Measurements from ENCODE around the gene ZNF558. TPM values are rescaled to one million over a fixed set of nuclear protein-coding genes. Genes with fewer than 3 reads are reported as not detected.

ZNF558 gene
- total RNA-seq (2014; rRNA removed; shearing (Covaris generic)) = 20.9 and 22.4 TPM in 2 replicates

- no peaks in the 10 kb centered on the region for H3K9me3 ChIP-seq (replicated peaks)
Observed at GRCh38 chr19:8832132-8833021, at the start of gene ZNF558, which contains the start of gene MBD3L1. Gene ZNF558 (minus strand): TSS chr19:8832304. CDS start chr19:8822659, 9,645 bp downstream. Gene MBD3L1 (plus strand): TSS chr19:8832377. CDS start chr19:8842679, 10,302 bp downstream.

DNA sequence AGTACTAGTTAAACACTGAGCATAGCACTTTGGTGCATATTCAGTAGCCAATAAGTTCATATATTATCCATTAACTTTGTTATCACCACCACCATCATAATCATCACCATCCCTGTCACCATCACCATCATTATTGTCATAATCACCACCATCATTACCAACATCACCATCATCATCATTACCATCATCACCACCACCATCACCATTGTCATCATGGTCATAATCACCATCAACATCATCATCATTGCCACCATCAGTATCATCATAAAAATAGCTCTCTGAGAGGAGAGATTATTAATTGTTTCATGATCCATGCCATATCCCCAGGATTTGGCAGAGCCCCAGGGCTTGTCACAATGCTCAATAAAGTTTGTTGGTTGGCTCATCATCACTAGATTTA lies 49.4 kb upstream of the ZNF558 start:
- Histone ChIP-seq H3K9me3 (replicated peaks) (no peaks in the 10 kb centered on the region), H3K4me1 (no peaks in the 10 kb centered on the region), H3K27me3 (no peaks in the 10 kb centered on the region), H3K36me3 (no peaks in the 10 kb centered on the region), H3K4me3 (no peak overlapping the region), H3K27ac (no peak overlapping the region)
- DNase-seq = no peak

More at GRCh38 chr19:8832132-8833021, at the start of gene ZNF558, which contains the start of gene MBD3L1:
- H3K4me1 ChIP-seq = no peaks in the 10 kb centered on the region
- no peaks in the 10 kb centered on the region for H3K27me3 ChIP-seq
- peak within 1 kb of the TSS; percentile 92 for H3K27ac ChIP-seq
- peak within 1 kb of the TSS; percentile 81 for H3K4me3 ChIP-seq
- peak; percentile 98 to 99 for DNase-seq
- no peaks in the 10 kb centered on the region for H3K36me3 ChIP-seq

GRCh38 chr19:8880868-8881488 lies 48.9 kb upstream of the ZNF558 start:
- DNase-seq = no peak
- H3K4me3 ChIP-seq = no peak overlapping the region
- no peaks in the 10 kb centered on the region for H3K4me1 ChIP-seq
- H3K27me3 ChIP-seq = no peaks in the 10 kb centered on the region
- H3K27ac ChIP-seq = no peak overlapping the region
- H3K9me3 ChIP-seq (replicated peaks) = no peaks in the 10 kb centered on the region
- no peaks in the 10 kb centered on the region for H3K36me3 ChIP-seq

GRCh38 chr19:8877854-8878705 lies 46.0 kb upstream of the ZNF558 start:
- H3K4me1 ChIP-seq = no peaks in the 10 kb centered on the region
- H3K4me3 ChIP-seq = no peak overlapping the region
- DNase-seq = peak; percentile 25 to 45
- no peaks in the 10 kb centered on the region for H3K27me3 ChIP-seq
- H3K9me3 ChIP-seq (replicated peaks) = no peaks in the 10 kb centered on the region
- no peaks in the 10 kb centered on the region for H3K36me3 ChIP-seq
- H3K27ac ChIP-seq = no peak overlapping the region

- Histone ChIP-seq H3K4me1 (no peaks in the 10 kb centered on the region), H3K36me3 (no peaks in the 10 kb centered on the region), H3K27ac (no peak overlapping the region), H3K9me3 (replicated peaks) (no peaks in the 10 kb centered on the region), H3K27me3 (no peaks in the 10 kb centered on the region), H3K4me3 (no peak overlapping the region)
- DNase-seq = no peak
Observed at GRCh38 chr19:8866344-8866743, 34.2 kb upstream of the ZNF558 start.

GRCh38 chr19:8858260-8858659 lies 26.2 kb upstream of the ZNF558 start:
- Histone ChIP-seq H3K27me3 (no peaks in the 10 kb centered on the region), H3K36me3 (no peaks in the 10 kb centered on the region), H3K4me3 (no peak overlapping the region), H3K4me1 (no peaks in the 10 kb centered on the region), H3K9me3 (replicated peaks) (no peaks in the 10 kb centered on the region), H3K27ac (no peak overlapping the region)
- no peak for DNase-seq

- H3K9me3 ChIP-seq (replicated peaks) = no peaks in the 10 kb centered on the region
- H3K27me3 ChIP-seq = no peaks in the 10 kb centered on the region
- no peak for DNase-seq
- no peak overlapping the region for H3K27ac ChIP-seq
- no peaks in the 10 kb centered on the region for H3K4me1 ChIP-seq
- no peak overlapping the region for H3K4me3 ChIP-seq
- no peaks in the 10 kb centered on the region for H3K36me3 ChIP-seq
Observed at GRCh38 chr19:8850488-8850887, 18.4 kb upstream of the ZNF558 start.

- Histone ChIP-seq H3K4me1 (no peaks in the 10 kb centered on the region), H3K9me3 (replicated peaks) (no peaks in the 10 kb centered on the region), H3K4me3 (no peak overlapping the region), H3K27ac (no peak overlapping the region), H3K27me3 (no peaks in the 10 kb centered on the region), H3K36me3 (no peaks in the 10 kb centered on the region)
- DNase-seq = no peak
Observed at GRCh38 chr19:8849232-8849631, 17.1 kb upstream of the ZNF558 start.

- Histone ChIP-seq H3K4me3 (no peak overlapping the region), H3K4me1 (no peaks in the 10 kb centered on the region), H3K9me3 (replicated peaks) (no peaks in the 10 kb centered on the region), H3K36me3 (no peaks in the 10 kb centered on the region), H3K27ac (no peak overlapping the region), H3K27me3 (no peaks in the 10 kb centered on the region)
- DNase-seq = no peak
Observed at GRCh38 chr19:8846819-8847218, 14.7 kb upstream of the ZNF558 start.

DNA sequence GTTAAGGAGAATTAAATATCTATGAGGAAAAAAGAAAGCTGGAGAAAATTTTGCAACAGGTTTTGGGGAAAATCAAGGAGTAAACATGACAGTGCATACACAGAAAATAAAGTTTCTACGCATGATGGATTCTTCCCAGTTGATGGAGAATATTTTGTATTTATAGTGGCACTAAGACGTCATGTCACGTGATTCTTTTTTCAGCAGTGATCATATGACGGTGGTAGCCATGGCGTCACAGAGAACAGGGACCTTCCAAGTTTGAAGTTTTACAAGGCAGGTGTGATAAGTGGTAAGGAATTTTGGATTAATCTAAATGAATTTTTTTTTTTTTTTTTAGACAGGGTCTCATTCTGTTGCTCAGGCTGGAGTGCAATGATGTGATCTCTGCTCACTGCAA lies 8.6 kb upstream of the ZNF558 start:
- no peak overlapping the region for H3K4me3 ChIP-seq
- no peaks in the 10 kb centered on the region for H3K4me1 ChIP-seq
- no peak overlapping the region for H3K27ac ChIP-seq
- no peak for DNase-seq
- H3K36me3 ChIP-seq = no peaks in the 10 kb centered on the region
- no peaks in the 10 kb centered on the region for H3K27me3 ChIP-seq
- H3K9me3 ChIP-seq (replicated peaks) = no peaks in the 10 kb centered on the region

DNA sequence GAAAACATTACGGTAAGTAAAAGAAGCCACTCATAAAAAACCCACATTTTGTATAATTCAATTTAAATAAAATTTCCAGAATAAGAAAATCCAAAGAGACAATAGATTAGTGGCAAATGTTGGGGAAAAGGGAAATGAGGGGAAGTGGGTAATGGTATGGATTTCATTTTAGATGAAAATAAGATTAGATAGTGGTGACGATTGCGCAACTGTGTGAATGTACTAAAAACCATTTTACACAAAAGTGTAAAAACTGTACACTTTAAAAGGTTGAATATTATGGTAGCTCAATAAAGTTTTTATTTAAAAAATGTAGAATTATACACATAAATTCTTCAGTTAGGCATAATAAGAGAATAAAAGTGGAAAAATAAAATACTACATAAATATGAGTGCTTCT lies 3.8 kb upstream of the ZNF558 start:
- Histone ChIP-seq H3K27me3 (no peaks in the 10 kb centered on the region), H3K27ac (no peak overlapping the region), H3K36me3 (no peaks in the 10 kb centered on the region), H3K4me3 (no peak overlapping the region), H3K9me3 (replicated peaks) (no peaks in the 10 kb centered on the region), H3K4me1 (no peaks in the 10 kb centered on the region)
- DNase-seq = no peak

DNA sequence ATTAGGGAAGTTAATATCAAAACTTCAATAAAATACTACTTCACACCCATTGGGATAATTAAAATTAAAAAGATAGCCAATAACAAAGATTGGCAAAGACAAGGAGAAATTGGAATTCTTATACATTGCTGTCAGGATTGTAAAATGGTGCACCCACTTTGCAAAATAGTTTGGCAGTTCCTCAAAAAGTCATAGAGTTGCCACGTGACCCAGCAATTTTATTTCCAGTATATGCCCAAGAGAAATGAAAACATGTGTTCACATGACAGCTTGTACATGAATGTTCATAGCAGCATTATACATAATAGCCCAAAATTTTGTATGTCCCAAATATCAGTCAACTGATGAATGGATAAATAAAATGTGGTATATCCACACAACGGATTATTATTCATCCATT lies 3.3 kb upstream of the ZNF558 start:
- no peaks in the 10 kb centered on the region for H3K36me3 ChIP-seq
- no peaks in the 10 kb centered on the region for H3K4me1 ChIP-seq
- H3K27me3 ChIP-seq = no peaks in the 10 kb centered on the region
- no peak overlapping the region for H3K4me3 ChIP-seq
- no peak for DNase-seq
- no peak overlapping the region for H3K27ac ChIP-seq
- no peaks in the 10 kb centered on the region for H3K9me3 ChIP-seq (replicated peaks)

- Histone ChIP-seq H3K27ac (peak overlapping the region; percentile 92), H3K27me3 (no peaks in the 10 kb centered on the region), H3K4me1 (no peaks in the 10 kb centered on the region), H3K9me3 (replicated peaks) (no peaks in the 10 kb centered on the region), H3K36me3 (no peaks in the 10 kb centered on the region), H3K4me3 (peak overlapping the region; percentile 81)
- DNase-seq = no peak
Observed at GRCh38 chr19:8831832-8832131, 322 bp downstream of the ZNF558 start.

DNA sequence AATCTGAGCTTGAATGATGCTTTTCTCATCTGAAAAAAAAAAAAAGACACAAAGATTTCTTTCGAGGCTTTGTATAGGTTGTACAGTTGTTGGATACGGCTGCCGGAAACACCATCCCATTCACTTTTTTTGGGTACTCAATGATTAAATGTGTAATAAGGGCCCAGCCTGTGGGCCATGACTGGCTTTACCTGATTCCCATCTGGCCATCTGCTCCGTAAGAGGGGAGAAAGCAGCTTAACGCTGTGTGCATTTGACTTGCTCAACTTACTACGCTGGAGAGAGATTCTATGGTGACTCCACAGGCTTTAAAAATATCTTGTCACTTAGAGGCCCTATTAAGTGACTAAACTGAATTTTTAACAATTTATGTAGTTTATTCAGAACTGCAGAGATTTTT lies 731 bp downstream of the ZNF558 start:
- Histone ChIP-seq H3K4me3 (peak overlapping the region; percentile 81), H3K27me3 (no peaks in the 10 kb centered on the region), H3K4me1 (no peaks in the 10 kb centered on the region), H3K36me3 (no peaks in the 10 kb centered on the region), H3K27ac (no peak overlapping the region; the same call in 1 of the 2 replicates), H3K9me3 (replicated peaks) (no peaks in the 10 kb centered on the region)
- no peak for DNase-seq

DNA sequence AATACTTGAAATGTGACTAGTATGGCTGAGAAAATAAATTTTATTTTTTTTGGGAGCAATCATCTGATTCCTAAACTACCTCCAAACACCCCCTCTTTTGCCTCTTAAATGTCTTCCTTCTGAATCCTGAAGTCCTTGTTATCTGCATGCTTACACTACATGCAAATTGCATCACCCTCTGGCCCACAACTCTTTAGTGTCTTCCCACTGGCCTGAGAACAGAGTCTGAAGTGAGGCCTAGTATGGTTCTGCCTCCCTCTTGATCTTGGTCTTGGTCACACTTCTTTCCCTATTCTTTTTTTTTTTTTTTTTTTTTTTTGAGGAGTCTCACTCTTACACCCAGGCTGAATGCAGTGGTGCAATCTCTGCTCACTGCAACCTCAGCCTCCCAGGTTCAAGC lies 4.8 kb downstream of the ZNF558 start:
- Histone ChIP-seq H3K4me3 (no peak overlapping the region), H3K9me3 (replicated peaks) (no peaks in the 10 kb centered on the region), H3K27me3 (no peaks in the 10 kb centered on the region), H3K27ac (no peak overlapping the region), H3K36me3 (peaks cover 9% of the 10 kb centered on the region; the same call in 1 of the 2 replicates), H3K4me1 (no peaks in the 10 kb centered on the region)
- DNase-seq = no peak
